Neutrophil (primary cell): ENCODE data around the gene NAGLU.

Experiments used
- H3K27ac ChIP-seq: fragments of 200-600 bp; sonication (generic); 2 replicates; pipeline ENCODE4 v1.5.1; 2016; ENCODE audit warnings: mild to moderate bottlenecking, moderate library complexity
- H3K27me3 ChIP-seq: fragments of 200-600 bp; sonication (generic); 2 replicates; pipeline ENCODE4 v1.6.0; 2016; ENCODE audit warnings: mild to moderate bottlenecking
- H3K36me3 ChIP-seq: fragments of 200-600 bp; sonication (generic); 2 replicates; pipeline ENCODE4 v1.5.1; 2017
- H3K4me1 ChIP-seq, 2 experiments: fragments of 200-600 bp in 1 of 2; sonication (generic) in 1 of 2; 1 replicate in 1 of 2; 2 replicates in 1 of 2; pipeline versions ENCODE4 v1.5.1 to v1.6.1; 2013 to 2016; ENCODE audit warnings: low read depth in 1 of 2, low read length in 1 of 2, mild to moderate bottlenecking in 1 of 2, moderate library complexity in 1 of 2; ENCODE audit not compliant: control insufficient read depth in 1 of 2, insufficient read depth in 1 of 2
- H3K4me3 ChIP-seq, 2 experiments: fragments of 200-600 bp in 1 of 2; sonication (generic) in 1 of 2; 1 replicate in 1 of 2; 2 replicates in 1 of 2; pipeline ENCODE4 v1.5.1; 2013 to 2016; ENCODE audit warnings: low read depth in 1 of 2, low read length in 1 of 2, mild to moderate bottlenecking in 1 of 2, moderate library complexity in 1 of 2
- H3K9me3 ChIP-seq: fragments of 200-600 bp; sonication (generic); 2 replicates; pipeline ENCODE4 v1.5.1; 2016
- TF ChIP-seq, protein P1 (sequence below): fragments of 200-600 bp; sonication (generic); IDR thresholded peaks from 2 replicates; pipeline ENCODE4 v1.5.1; 2016; ENCODE audit warnings: antibody characterized with exemption

NAGLU gene

DNA sequence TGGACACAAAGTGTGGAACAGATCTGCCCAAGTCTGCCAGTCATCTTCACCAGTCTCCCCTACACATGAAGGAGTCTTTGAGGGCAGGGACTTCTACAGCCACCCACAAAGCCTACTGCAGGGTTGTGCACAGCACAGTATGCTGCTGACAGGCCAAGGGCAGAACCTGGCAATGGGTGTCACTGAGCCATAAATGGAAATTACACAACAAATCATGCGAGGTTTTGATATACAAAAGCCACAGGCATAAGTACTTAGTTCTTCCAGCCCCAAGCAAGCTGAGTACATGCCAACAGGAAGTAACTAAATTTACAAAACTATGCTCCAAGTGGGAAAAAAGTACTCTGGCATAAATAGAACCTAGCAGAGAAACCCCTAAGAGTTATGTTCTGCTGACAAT, 49.3 kb downstream of the NAGLU start:
- TF ChIP-seq, protein P1, sequence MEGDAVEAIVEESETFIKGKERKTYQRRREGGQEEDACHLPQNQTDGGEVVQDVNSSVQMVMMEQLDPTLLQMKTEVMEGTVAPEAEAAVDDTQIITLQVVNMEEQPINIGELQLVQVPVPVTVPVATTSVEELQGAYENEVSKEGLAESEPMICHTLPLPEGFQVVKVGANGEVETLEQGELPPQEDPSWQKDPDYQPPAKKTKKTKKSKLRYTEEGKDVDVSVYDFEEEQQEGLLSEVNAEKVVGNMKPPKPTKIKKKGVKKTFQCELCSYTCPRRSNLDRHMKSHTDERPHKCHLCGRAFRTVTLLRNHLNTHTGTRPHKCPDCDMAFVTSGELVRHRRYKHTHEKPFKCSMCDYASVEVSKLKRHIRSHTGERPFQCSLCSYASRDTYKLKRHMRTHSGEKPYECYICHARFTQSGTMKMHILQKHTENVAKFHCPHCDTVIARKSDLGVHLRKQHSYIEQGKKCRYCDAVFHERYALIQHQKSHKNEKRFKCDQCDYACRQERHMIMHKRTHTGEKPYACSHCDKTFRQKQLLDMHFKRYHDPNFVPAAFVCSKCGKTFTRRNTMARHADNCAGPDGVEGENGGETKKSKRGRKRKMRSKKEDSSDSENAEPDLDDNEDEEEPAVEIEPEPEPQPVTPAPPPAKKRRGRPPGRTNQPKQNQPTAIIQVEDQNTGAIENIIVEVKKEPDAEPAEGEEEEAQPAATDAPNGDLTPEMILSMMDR = no peak
- H3K4me1 ChIP-seq = peaks cover 13 to 20% of the 10 kb centered on the region in 2 experiments
- H3K4me3 ChIP-seq = peak overlapping the region in 1 of 2 experiments; percentile 18
- H3K27me3 ChIP-seq = no peaks in the 10 kb centered on the region
- peak overlapping the region; percentile 82 for H3K27ac ChIP-seq
- peaks cover 89% of the 10 kb centered on the region for H3K36me3 ChIP-seq
- H3K9me3 ChIP-seq = no peaks in the 10 kb centered on the region

- Histone ChIP-seq H3K27ac (peak overlapping the region; percentile 13), H3K4me1 (peaks cover 13 to 19% of the 10 kb centered on the region in 2 experiments), H3K9me3 (no peaks in the 10 kb centered on the region), H3K27me3 (no peaks in the 10 kb centered on the region), H3K36me3 (peaks cover 92% of the 10 kb centered on the region), H3K4me3 (no peak overlapping the region)
- TF ChIP-seq, protein P1 = no peak
These were observed 50.6 kb downstream of the NAGLU start for GRCh38 chr17:42586514-42587230.

DNA sequence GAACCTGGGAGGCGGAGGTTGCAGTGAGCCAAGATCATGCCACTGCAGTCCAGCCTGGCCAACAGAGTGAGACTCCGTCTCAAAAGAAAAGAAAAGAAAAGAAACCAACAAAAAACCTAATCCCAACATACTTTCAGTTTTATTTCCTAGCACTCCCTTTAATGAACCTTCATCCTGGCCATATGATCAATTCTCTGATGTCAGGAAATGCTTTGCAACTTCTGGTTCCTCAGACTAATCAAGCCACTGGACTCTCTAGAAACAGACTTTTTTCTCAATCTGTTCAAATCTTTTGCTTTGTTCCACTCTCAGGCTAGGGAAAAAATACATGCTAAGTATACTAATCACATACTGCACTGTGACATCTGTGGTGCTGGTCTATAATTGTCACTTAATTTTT, 54.8 kb downstream of the NAGLU start:
- H3K27me3 ChIP-seq = no peaks in the 10 kb centered on the region
- H3K36me3 ChIP-seq = peaks cover 64% of the 10 kb centered on the region
- H3K27ac ChIP-seq = no peak overlapping the region
- peaks cover 0 to 2% of the 10 kb centered on the region in 2 experiments for H3K4me1 ChIP-seq
- H3K4me3 ChIP-seq = no peak overlapping the region
- TF ChIP-seq, protein P1 = no peak
- H3K9me3 ChIP-seq = no peaks in the 10 kb centered on the region

GRCh38 chr17:42591411-42591810, 55.4 kb downstream of the NAGLU start:
- no peaks in the 10 kb centered on the region for H3K4me1 ChIP-seq

More at GRCh38 chr17:42591411-42591810, 55.4 kb downstream of the NAGLU start:
- peaks cover 58% of the 10 kb centered on the region for H3K36me3 ChIP-seq
- H3K9me3 ChIP-seq = no peaks in the 10 kb centered on the region
- H3K4me3 ChIP-seq = no peak overlapping the region
- no peak overlapping the region for H3K27ac ChIP-seq
- TF ChIP-seq, protein P1 = no peak
- H3K27me3 ChIP-seq = no peaks in the 10 kb centered on the region
